Fibroblast of lung (primary cell): Measurements from ENCODE around the gene TCF12. TPM values are rescaled to one million over a fixed set of nuclear protein-coding genes. Genes with fewer than 3 reads are reported as not detected.

Source experiments
- DNase-seq, 2 donors: peaks; one replicate each; pipeline versions ENCODE4 v3.0.0 to v3.0.0-alpha.2; 2010; ENCODE audit warnings: low read depth in 2 of 2
- H2AFZ ChIP-seq: 2 replicates; pipeline ENCODE4 v1.5.1; 2012; ENCODE audit warnings: low read length, control low read depth, inconsistent platforms
- H3K27ac ChIP-seq: 2 replicates; pipeline ENCODE4 v1.5.1; 2011; ENCODE audit warnings: low read length, control low read depth; ENCODE audit not compliant: insufficient read depth
- H3K27me3 ChIP-seq: 2 replicates; pipeline ENCODE4 v1.5.1; 2011; ENCODE audit warnings: mild to moderate bottlenecking, low read length; ENCODE audit not compliant: control insufficient read depth, insufficient read depth
- H3K36me3 ChIP-seq: 2 replicates; pipeline ENCODE4 v1.5.1; 2011; ENCODE audit warnings: low read length; ENCODE audit not compliant: control insufficient read depth, insufficient read depth
- H3K4me1 ChIP-seq: 2 replicates; pipeline ENCODE4 v1.5.1; 2011; ENCODE audit warnings: low read length; ENCODE audit not compliant: control insufficient read depth, insufficient read depth; ENCODE audit errors: extremely low read depth
- H3K4me2 ChIP-seq: 2 replicates; pipeline ENCODE4 v1.5.1; 2011; ENCODE audit warnings: low read length, control low read depth; ENCODE audit not compliant: insufficient read depth; ENCODE audit errors: extremely low read depth
- H3K4me3 ChIP-seq, 4 experiments: fragments of 200-600 bp in 1 of 4; sonication (generic) in 1 of 4; replicated peaks in 1 of 4; 2 replicates each; pipeline ENCODE4 v1.5.1; 2011 to 2016; ENCODE audit warnings: low read length in 4 of 4, low read depth in 3 of 4, mild to moderate bottlenecking in 3 of 4, control low read depth in 2 of 4, inconsistent platforms in 1 of 4, mixed read lengths in 1 of 4; ENCODE audit not compliant: insufficient read depth in 1 of 4; ENCODE audit errors: control extremely low read depth in 1 of 4
- H3K79me2 ChIP-seq: 2 replicates; pipeline ENCODE4 v1.5.1; 2012; ENCODE audit warnings: mild to moderate bottlenecking, low read length, inconsistent platforms; ENCODE audit not compliant: control insufficient read depth, insufficient read depth
- H3K9ac ChIP-seq: 2 replicates; pipeline ENCODE4 v1.5.1; 2011; ENCODE audit warnings: mild to moderate bottlenecking, low read length, control low read depth; ENCODE audit not compliant: insufficient read depth
- H3K9me3 ChIP-seq: 2 replicates; pipeline ENCODE4 v1.5.1; 2012; ENCODE audit warnings: low read depth, low read length; ENCODE audit not compliant: control insufficient read depth, insufficient read depth
- H4K20me1 ChIP-seq: 2 replicates; pipeline ENCODE4 v1.5.1; 2011; ENCODE audit warnings: low read length; ENCODE audit not compliant: control insufficient read depth, insufficient read depth; ENCODE audit errors: extremely low read depth
- EZH2 ChIP-seq: IDR thresholded peaks from 2 replicates; pipeline ENCODE4 v1.5.1; 2012; ENCODE audit warnings: low read length, control low read depth, mild to moderate bottlenecking; ENCODE audit errors: missing control alignments
- polyA plus RNA-seq, 2 donors: library from polyadenylated mRNA; depleted of rRNA in 1 of 2; stranded (reverse) in 1 of 2; unstranded in 1 of 2; fragments of >200 nt; gene quantifications; 2 replicates each; pipeline ENCODE4 v1.2.1, GENCODE V29; 2011 to 2012; ENCODE audit warnings: missing spikeins in 1 of 2
- total RNA-seq: library from RNA; depleted of rRNA; stranded (reverse); fragments of >200 nt; gene quantifications from 2 replicates; pipeline ENCODE4 v1.2.1, GENCODE V29; 2014
- TF ChIP-seq, protein P1 (sequence below), 2 donors: IDR thresholded peaks in 1 of 2; conservative IDR thresholded peaks in 1 of 2; 1 replicate in 1 of 2; 2 replicates in 1 of 2; pipeline ENCODE4 v1.5.1; 2011 to 2012; ENCODE audit warnings: low read length in 2 of 2, control low read depth in 1 of 2, inconsistent platforms in 1 of 2, low read depth in 1 of 2, mild to moderate bottlenecking in 1 of 2

The TCF12 gene
- total and polyA plus RNA-seq, 2 donors (not counting 1 experiment from before 2014, with no cell fraction given) = 105 to 232 TPM

DNA sequence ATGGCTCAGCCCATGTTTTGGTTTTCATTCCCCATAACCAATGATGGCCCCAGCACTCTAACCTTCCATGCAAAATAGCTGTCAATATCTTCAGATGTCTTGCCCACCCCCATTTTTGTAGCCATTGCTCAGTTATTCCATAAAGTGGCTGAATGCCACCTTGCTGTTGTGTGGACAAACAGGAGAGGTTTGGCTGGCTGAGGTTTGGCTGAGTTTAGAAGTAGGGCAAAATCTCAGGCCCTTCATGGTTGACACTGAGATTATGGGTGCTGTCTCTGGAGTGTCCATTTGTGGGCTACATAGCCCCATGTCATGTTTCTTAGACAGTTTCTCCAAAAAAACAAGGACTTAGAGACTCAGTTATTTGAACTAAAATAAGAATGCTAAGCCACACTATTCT is 96.9 kb downstream of the TCF12 start:
- Histone ChIP-seq H3K9ac (no peak overlapping the region), H2AFZ (no peak overlapping the region), H3K79me2 (peaks cover 25% of the 10 kb centered on the region), H3K9me3 (no peaks in the 10 kb centered on the region), H3K27me3 (no peaks in the 10 kb centered on the region), H3K27ac (no peak overlapping the region), H3K4me3 (no peak overlapping the region), H3K4me2 (no peak overlapping the region), H3K36me3 (no peaks in the 10 kb centered on the region), H3K4me1 (no peaks in the 10 kb centered on the region), H4K20me1 (no peaks in the 10 kb centered on the region)
- TF ChIP-seq, protein P1, sequence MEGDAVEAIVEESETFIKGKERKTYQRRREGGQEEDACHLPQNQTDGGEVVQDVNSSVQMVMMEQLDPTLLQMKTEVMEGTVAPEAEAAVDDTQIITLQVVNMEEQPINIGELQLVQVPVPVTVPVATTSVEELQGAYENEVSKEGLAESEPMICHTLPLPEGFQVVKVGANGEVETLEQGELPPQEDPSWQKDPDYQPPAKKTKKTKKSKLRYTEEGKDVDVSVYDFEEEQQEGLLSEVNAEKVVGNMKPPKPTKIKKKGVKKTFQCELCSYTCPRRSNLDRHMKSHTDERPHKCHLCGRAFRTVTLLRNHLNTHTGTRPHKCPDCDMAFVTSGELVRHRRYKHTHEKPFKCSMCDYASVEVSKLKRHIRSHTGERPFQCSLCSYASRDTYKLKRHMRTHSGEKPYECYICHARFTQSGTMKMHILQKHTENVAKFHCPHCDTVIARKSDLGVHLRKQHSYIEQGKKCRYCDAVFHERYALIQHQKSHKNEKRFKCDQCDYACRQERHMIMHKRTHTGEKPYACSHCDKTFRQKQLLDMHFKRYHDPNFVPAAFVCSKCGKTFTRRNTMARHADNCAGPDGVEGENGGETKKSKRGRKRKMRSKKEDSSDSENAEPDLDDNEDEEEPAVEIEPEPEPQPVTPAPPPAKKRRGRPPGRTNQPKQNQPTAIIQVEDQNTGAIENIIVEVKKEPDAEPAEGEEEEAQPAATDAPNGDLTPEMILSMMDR (conservative IDR thresholded peaks at IDR 0.05 in 1 of 2, IDR thresholded peaks at IDR 0.05 in 1 of 2; ENCODE audit: low read depth in 1 of 2, low read length in 2 of 2) = no peak
- TF ChIP-seq EZH2 = no peak
- no peak for DNase-seq

DNA sequence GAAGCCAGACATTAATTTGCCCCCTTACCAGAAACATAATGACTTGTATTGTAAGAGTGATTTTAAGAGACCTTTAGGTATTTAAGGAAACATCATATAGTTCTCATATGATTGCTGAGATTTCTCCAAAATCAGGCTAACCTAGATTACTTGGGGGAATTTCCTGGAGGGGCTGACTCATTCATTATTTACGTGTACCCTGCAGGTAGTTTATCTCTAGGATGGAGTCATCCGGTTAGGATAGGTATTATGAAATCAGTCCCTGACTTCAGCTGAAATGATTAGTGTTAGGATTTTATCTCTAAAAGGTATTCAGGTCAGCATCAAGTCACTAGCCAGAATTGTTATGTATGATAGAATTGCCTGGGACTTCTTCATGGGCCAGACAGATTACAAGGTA is 97.5 kb downstream of the TCF12 start:
- H3K27ac ChIP-seq = no peak overlapping the region
- H3K36me3 ChIP-seq = no peaks in the 10 kb centered on the region
- no peaks in the 10 kb centered on the region for H4K20me1 ChIP-seq
- DNase-seq = peak in 1 of 2 donors; percentile 48
- no peak overlapping the region for H3K4me3 ChIP-seq
- H3K9ac ChIP-seq = no peak overlapping the region
- H3K4me1 ChIP-seq = no peaks in the 10 kb centered on the region
- no peak overlapping the region for H2AFZ ChIP-seq
- no peaks in the 10 kb centered on the region for H3K9me3 ChIP-seq
- peaks cover 25% of the 10 kb centered on the region for H3K79me2 ChIP-seq
- TF ChIP-seq, protein P1 (conservative IDR thresholded peaks at IDR 0.05 in 1 of 2, IDR thresholded peaks at IDR 0.05 in 1 of 2; ENCODE audit: low read depth in 1 of 2, low read length in 2 of 2) = no peak
- no peak for TF ChIP-seq EZH2
- H3K27me3 ChIP-seq = no peaks in the 10 kb centered on the region
- H3K4me2 ChIP-seq = no peak overlapping the region

DNA sequence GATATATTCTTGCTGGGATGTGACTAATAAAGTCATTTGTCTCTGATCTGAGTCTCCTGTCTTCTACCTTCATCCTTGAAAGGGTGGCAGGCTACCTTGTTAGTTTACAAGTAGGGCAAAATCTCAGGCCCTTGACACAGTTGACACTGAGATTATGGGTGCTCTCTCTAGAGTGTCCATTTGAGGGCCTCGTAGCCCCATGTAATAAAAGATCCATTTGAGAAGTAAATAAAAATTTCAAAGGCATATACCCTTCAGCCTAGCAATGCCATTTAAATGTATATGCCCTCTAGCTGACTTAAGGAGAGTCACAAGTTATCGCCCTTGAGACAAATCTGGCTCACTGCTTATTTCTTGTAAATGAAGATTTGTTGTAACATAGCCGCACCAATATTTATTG is 98.6 kb downstream of the TCF12 start:
- Histone ChIP-seq H3K27ac (no peak overlapping the region), H4K20me1 (no peaks in the 10 kb centered on the region), H3K4me2 (no peak overlapping the region), H3K9ac (no peak overlapping the region), H2AFZ (no peak overlapping the region), H3K79me2 (peaks cover 28% of the 10 kb centered on the region), H3K36me3 (no peaks in the 10 kb centered on the region), H3K4me3 (no peak overlapping the region), H3K4me1 (no peaks in the 10 kb centered on the region), H3K27me3 (no peaks in the 10 kb centered on the region), H3K9me3 (no peaks in the 10 kb centered on the region)
- peak in 1 of 2 donors; percentile 42 for DNase-seq
- TF ChIP-seq, protein P1 (conservative IDR thresholded peaks at IDR 0.05 in 1 of 2, IDR thresholded peaks at IDR 0.05 in 1 of 2; ENCODE audit: low read depth in 1 of 2, low read length in 2 of 2) = peak; percentile 17 to 36
- TF ChIP-seq EZH2 = no peak
